Hepatocyte (in vitro differentiated cells): ENCODE data around the gene IRX5.

ENCODE experiments used
- EZH2 ChIP-seq: fragments of 200-600 bp; sonication (generic); IDR thresholded peaks from 2 replicates; pipeline ENCODE4 v1.6.1; 2016; ENCODE audit warnings: antibody characterized with exemption, mild to moderate bottlenecking, borderline replicate concordance
- EZH2phosphoT487 ChIP-seq: fragments of 200-600 bp; sonication (generic); IDR thresholded peaks from one replicate; pipeline ENCODE4 v1.6.1; 2018; ENCODE audit warnings: antibody characterized with exemption, mild to moderate bottlenecking, low read depth, moderate library complexity; ENCODE audit not compliant: unreplicated experiment, severe bottlenecking

DNA sequence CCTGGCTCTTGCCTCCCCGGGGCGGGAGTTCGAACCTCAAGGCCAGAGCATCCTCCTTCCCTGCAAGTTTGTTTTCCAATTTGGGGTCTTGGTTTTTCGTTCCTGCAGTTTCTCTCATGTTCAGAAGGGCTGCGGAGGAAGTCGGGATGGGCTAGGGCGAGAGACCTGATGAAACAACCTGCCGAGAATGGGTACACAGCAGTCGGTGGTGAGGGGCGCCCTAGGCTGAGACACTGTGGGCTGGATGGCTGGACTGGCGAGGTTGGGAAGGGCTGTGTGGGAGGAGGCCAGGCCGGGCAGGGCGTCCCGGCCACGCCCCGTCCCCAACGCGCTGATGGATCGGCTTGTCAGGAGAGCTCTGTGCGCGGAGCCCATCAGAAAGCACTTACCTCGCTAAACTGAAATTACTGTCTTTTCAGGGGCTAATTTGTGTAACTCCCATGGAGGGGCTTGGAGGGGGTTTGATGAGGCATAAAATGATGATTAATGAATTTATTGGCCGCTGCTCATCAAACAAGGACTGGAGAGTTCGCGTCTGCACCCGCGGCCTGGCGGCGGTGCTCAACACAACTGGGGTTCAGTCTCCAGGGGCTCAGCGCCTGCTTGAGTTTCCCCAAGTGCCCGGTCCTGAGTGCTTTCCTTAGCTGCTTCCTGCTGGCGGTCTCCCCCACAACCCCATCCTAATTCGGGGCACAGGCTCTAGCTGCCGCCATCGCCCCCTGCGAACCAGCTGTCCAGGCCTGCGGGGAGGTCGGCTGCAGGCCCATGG is 9.0 kb downstream of the IRX5 start:
- TF ChIP-seq EZH2 (no peak), EZH2phosphoT487 (no peak)
